A549 (cell line): Measurements from ENCODE around the gene PXDN. TPM values are rescaled to one million over a fixed set of nuclear protein-coding genes. Genes with fewer than 3 reads are reported as not detected.

ENCODE experiments used
- ATAC-seq, 2 experiments: fragments of 200-7000 bp in 1 of 2; fragments of >200 bp in 1 of 2; cut with Nextera tagmentation in 1 of 2; cut with Tn5 transposase in 1 of 2; 3 replicates each; pipeline versions ENCODE4 v1.8.0 to v1.9.1; 2018 to 2020; ENCODE audit warnings: mild to moderate bottlenecking in 1 of 2, moderate library complexity in 1 of 2
- CTCF ChIA-PET: fragments of 300-600 bp; sonication (Branson Sonifier 250); formaldehyde crosslinking; extraction: SDS; loops from one replicate; lab custom pipeline; 2021; ENCODE audit warnings: antibody characterized with exemption, inconsistent platforms; lab: Yijun Ruan, JAX
- POLR2A ChIA-PET: fragments of 350-600 bp; formaldehyde crosslinking; extraction: SDS; loops from one replicate; lab custom pipeline; 2021; ENCODE audit warnings: antibody characterized with exemption, inconsistent platforms; lab: Yijun Ruan, JAX
- DNase-seq, 2 experiments: peaks; one replicate each; pipeline versions ENCODE4 v3.0.0 to v3.0.0-alpha.2; 2011 to 2016; ENCODE audit warnings: low read depth in 1 of 2, low spot score in 1 of 2
- FAIRE-seq: peaks from 2 replicates; lab custom pipeline; 2011; peaks lifted over from hg19 to GRCh38; lab: Jason Lieb, UNC
- H3K27ac ChIP-seq, 2 experiments: fragments of >200 bp; sonication (Bioruptor Twin); formaldehyde crosslinking; 3 replicates each; pipeline ENCODE4 v1.5.1; 2016 to 2017
- H3K4me1 ChIP-seq: fragments of >200 bp; sonication (Bioruptor Twin); formaldehyde crosslinking; 3 replicates; pipeline ENCODE4 v1.6.1; 2016
- H3K4me2 ChIP-seq: fragments of >200 bp; sonication (Bioruptor Twin); formaldehyde crosslinking; 3 replicates; pipeline ENCODE4 v1.6.1; 2016
- H3K4me3 ChIP-seq: fragments of >200 bp; sonication (Bioruptor Twin); formaldehyde crosslinking; 3 replicates; pipeline ENCODE4 v1.5.1; 2016
- H3K9me3 ChIP-seq: fragments of >200 bp; sonication (Bioruptor Twin); formaldehyde crosslinking; 3 replicates; pipeline ENCODE4 v1.6.1; 2016
- BHLHE40 ChIP-seq: IDR thresholded peaks from 2 replicates; pipeline ENCODE4 v1.6.1; 2012; ENCODE audit warnings: low read depth, low read length, inconsistent platforms
- CBX2 ChIP-seq: fragments of 200-600 bp; sonication (generic); IDR thresholded peaks from 2 replicates; pipeline ENCODE4 v1.6.1; 2016; ENCODE audit warnings: low read depth, mild to moderate bottlenecking, borderline replicate concordance
- CBX8 ChIP-seq: fragments of 200-600 bp; sonication (generic); IDR thresholded peaks from 2 replicates; pipeline ENCODE4 v1.6.1; 2016
- CHD2 ChIP-seq: fragments of 150-350 bp; IDR thresholded peaks from 2 replicates; pipeline ENCODE4 v1.6.1; 2014; ENCODE audit warnings: low read length; ENCODE audit not compliant: partially characterized antibody
- EHMT2 ChIP-seq: fragments of 200-600 bp; sonication (generic); IDR thresholded peaks from 2 replicates; pipeline ENCODE4 v1.6.1; 2016; ENCODE audit warnings: antibody characterized with exemption, low read depth, mild to moderate bottlenecking, moderate library complexity
- FOSB ChIP-seq: fragments of 250-450 bp; sonication (Bioruptor Pico); IDR thresholded peaks from 2 replicates; pipeline ENCODE4 v1.5.0; 2020; ENCODE audit warnings: mild to moderate bottlenecking, moderate library complexity
- FOXS1 ChIP-seq: fragments of 250-450 bp; sonication (Bioruptor Pico); IDR thresholded peaks from 2 replicates; pipeline ENCODE4 v1.5.0; 2020; ENCODE audit warnings: mild to moderate bottlenecking, moderate library complexity
- HEYL ChIP-seq: fragments of 250-450 bp; sonication (Bioruptor Pico); IDR thresholded peaks from 2 replicates; pipeline ENCODE4 v1.8.0; 2021; ENCODE audit warnings: mild to moderate bottlenecking, moderate library complexity
- HOXA7 ChIP-seq: fragments of 250-450 bp; sonication (Bioruptor Pico); IDR thresholded peaks from 2 replicates; pipeline ENCODE4 v1.5.0; 2020; ENCODE audit warnings: mild to moderate bottlenecking, moderate library complexity
- HOXB5 ChIP-seq: fragments of 250-450 bp; sonication (Bioruptor Pico); IDR thresholded peaks from 2 replicates; pipeline ENCODE4 v1.5.0; 2020; ENCODE audit warnings: mild to moderate bottlenecking, moderate library complexity
- KDM1A ChIP-seq: fragments of 200-600 bp; sonication (generic); IDR thresholded peaks from 2 replicates; pipeline ENCODE4 v1.6.1; 2016; ENCODE audit warnings: low read depth, mild to moderate bottlenecking
- NPAS2 ChIP-seq: fragments of 250-450 bp; sonication (Bioruptor Pico); IDR thresholded peaks from 2 replicates; pipeline ENCODE4 v1.8.0; 2022; ENCODE audit warnings: mild to moderate bottlenecking, moderate library complexity, borderline replicate concordance
- POLR2A ChIP-seq: IDR thresholded peaks from 2 replicates; pipeline ENCODE4 v1.6.1; 2012; ENCODE audit warnings: mild to moderate bottlenecking, low read length
- POLR2AphosphoS2 ChIP-seq: conservative IDR thresholded peaks from 2 replicates; pipeline ENCODE4 v1.6.1; 2012; ENCODE audit warnings: low read length, improper control_type of control experiment, inconsistent platforms
- RCOR1 ChIP-seq: fragments of 150-350 bp; IDR thresholded peaks from 2 replicates; pipeline ENCODE4 v1.6.1; 2014; ENCODE audit warnings: antibody characterized with exemption, low read length, low read depth
- ZC3H11A ChIP-seq: fragments of 450-650 bp; IDR thresholded peaks from 2 replicates; pipeline ENCODE4 v1.6.1; 2014; ENCODE audit warnings: antibody characterized with exemption, mild to moderate bottlenecking
- ZSCAN20 ChIP-seq: fragments of 250-450 bp; sonication (Bioruptor Pico); IDR thresholded peaks from 2 replicates; pipeline ENCODE4 v1.8.0; 2022; ENCODE audit warnings: mild to moderate bottlenecking, moderate library complexity
- WGBS: methylation state at CpG from one replicate; pipeline ENCODE4 v1.1.6; 2017; ENCODE audit errors: missing lambda C conversion rate; 5-methylcytosine and 5-hydroxymethylcytosine counted together
- polyA plus RNA-seq, 4 experiments: library from polyadenylated mRNA; depleted of rRNA in 3 of 4; stranded (reverse); fragments of >200 nt; fragmentation: RNase III in 1 of 4; extraction: RNeasy Plus Mini Kit Qiagen cat#74134 plus additional on column Dnase treatment in 1 of 4; gene quantifications; 2 replicates in 3 of 4; 3 replicates in 1 of 4; pipeline ENCODE4 v1.2.3, GENCODE V29; 2011 to 2017
- TF ChIP-seq, protein P1 (sequence below): fragments of >200 bp; sonication (Bioruptor Twin); formaldehyde crosslinking; IDR thresholded peaks from 3 replicates; pipeline ENCODE4 v1.6.1; 2016
- TF ChIP-seq, protein P2 (sequence below): IDR thresholded peaks from 2 replicates; pipeline ENCODE4 v1.6.1; 2012
- TF ChIP-seq, protein P3 (sequence below): fragments of 150-350 bp; IDR thresholded peaks from 2 replicates; pipeline ENCODE4 v1.6.1; 2014; ENCODE audit warnings: low read depth, mild to moderate bottlenecking, low read length
- TF ChIP-seq, protein P4 (sequence below): fragments of >200 bp; sonication (Bioruptor Twin); formaldehyde crosslinking; IDR thresholded peaks from 3 replicates; pipeline ENCODE4 v1.5.1; 2016
- TF ChIP-seq, protein P5 (sequence below): IDR thresholded peaks from 2 replicates; pipeline ENCODE4 v1.6.1; 2012; ENCODE audit warnings: low read depth, borderline replicate concordance

The PXDN gene
- polyA plus RNA-seq, 2 of the 4 experiments (the other 2 are of a cell fraction) = 3.7 to 7.3 TPM

DNA sequence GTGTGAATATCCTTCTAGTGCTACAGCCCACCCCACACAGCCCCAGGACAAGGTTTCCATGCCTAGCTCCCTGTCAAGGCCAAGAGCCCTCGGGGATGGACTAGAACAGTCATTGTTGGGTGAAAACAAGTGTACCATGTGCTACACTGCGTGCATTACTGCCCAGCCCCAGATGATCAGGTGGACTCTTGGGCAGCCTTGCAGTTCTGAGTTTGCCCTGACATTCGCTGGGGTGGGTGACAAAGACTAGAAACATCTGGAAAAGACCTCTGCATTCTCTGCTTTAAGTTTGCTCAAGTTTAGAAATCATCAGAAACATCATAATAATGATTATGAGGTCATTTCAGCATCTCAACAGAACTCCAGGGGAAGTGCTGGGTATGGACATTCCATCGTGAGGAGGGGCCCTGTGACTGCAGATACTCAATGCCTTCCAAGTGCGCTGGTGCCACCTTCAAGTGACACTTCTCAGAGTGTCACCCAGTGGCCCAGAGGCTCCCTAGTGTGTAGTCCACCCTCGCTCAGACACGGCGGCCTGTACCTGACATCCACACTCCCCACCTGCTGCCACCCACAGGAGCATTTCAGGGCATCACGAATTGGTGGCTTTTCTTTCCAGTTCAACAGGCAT is 5.3 kb upstream of the PXDN start (continued):
- TF ChIP-seq, protein P1, sequence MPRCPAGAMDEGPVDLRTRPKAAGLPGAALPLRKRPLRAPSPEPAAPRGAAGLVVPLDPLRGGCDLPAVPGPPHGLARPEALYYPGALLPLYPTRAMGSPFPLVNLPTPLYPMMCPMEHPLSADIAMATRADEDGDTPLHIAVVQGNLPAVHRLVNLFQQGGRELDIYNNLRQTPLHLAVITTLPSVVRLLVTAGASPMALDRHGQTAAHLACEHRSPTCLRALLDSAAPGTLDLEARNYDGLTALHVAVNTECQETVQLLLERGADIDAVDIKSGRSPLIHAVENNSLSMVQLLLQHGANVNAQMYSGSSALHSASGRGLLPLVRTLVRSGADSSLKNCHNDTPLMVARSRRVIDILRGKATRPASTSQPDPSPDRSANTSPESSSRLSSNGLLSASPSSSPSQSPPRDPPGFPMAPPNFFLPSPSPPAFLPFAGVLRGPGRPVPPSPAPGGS = no peak
- TF ChIP-seq HOXA7 (CRISPR knock-in tag) = no peak
- no peak for TF ChIP-seq CHD2

DNA sequence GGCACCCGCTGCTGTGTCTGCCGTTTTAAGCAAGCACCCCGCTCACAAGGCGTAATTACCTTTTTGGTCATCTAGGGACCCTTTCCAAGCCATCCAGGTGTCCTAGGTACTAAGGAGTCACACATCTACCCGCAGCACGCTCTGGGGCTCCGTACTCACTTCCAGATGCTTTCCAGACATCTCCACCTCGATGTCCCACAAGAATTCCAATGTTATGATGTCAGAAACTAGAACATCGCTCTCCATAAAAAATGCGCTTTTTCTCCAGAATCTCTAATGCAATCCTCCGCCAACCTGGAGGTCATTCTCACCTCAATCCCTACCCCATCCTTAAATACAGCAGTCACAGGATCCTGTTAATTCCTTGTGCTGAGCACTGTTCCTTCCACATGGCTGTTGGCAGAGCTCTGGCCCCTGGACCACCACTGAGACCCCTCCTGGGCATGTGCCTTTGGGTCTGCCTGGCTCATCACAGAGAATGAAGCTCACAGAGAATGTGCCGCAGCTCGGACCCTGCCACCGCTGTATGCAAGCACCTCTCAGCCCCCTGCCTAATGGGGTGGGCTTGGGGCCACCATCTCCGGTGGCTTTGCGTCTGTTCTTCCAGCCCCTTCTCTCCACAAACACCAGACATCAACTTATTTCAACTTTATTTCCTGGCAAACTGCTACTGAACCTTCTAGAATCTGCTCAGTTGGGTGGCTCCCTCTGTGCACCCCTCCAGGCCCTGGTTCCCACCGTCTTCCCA is 4.6 kb upstream of the PXDN start:
- WGBS = 55% methylated on average over 17 of the region's 17 CpGs
- H3K9me3 ChIP-seq = no peaks in the 10 kb centered on the region
- CTCF ChIA-PET = interaction anchor here (1.0 to 3.0 kb wide), 9 partner anchors 9 to 198 kb away, joined by 3 to 15 read pairs (median 6); no protein-coding TSS in a partner anchor
- peaks cover 7% of the 10 kb centered on the region; the same call in 1 of the 3 replicates for H3K4me1 ChIP-seq
- no peak for DNase-seq
- H3K4me3 ChIP-seq = no peak overlapping the region
- H3K4me2 ChIP-seq = no peak overlapping the region
- no peak for TF ChIP-seq CBX2
- no peak for TF ChIP-seq NPAS2 (CRISPR knock-in tag)
- TF ChIP-seq FOXS1 (CRISPR knock-in tag) = no peak
- TF ChIP-seq, all 56 proteins: peak for 0
- POLR2A ChIA-PET = no interaction called here
- no peak for ATAC-seq
- no peak overlapping the region for H3K27ac ChIP-seq
- FAIRE-seq = no peak

DNA sequence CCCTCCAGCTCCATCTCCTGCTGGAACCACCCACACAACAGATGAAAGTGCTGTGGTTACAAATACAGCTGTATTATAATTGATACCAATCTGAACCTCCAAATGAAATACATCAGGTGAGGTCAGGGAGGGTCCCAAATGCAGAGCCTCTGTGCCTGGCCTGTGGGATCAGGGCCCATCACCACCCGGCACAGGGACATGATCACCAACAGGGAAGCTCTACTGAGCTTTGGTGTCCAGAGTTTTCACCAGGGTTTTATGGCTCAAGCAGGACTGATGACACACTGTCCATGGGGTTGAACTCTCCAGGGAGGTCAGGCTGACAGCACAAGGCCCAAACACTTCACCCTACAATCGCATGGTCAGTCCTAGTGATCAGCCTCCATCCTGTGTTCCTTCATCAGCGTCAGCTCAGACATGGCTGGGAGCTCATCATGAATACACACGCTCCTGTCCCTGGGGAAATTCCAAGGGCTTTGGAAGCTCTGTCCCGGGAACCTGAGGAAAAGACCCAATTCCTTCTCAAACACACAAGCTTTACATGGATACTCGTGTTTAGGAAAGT is 3.9 kb upstream of the PXDN start:
- WGBS = 32% methylated on average over 6 of the region's 6 CpGs
- CTCF ChIA-PET = interaction anchor here (0.8 to 1.8 kb wide), 10 partner anchors 10 to 197 kb away, joined by 3 to 6 read pairs (median 4); no protein-coding TSS in a partner anchor
- TF ChIP-seq, protein P2, sequence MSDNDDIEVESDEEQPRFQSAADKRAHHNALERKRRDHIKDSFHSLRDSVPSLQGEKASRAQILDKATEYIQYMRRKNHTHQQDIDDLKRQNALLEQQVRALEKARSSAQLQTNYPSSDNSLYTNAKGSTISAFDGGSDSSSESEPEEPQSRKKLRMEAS = no peak
- TF ChIP-seq, protein P3, sequence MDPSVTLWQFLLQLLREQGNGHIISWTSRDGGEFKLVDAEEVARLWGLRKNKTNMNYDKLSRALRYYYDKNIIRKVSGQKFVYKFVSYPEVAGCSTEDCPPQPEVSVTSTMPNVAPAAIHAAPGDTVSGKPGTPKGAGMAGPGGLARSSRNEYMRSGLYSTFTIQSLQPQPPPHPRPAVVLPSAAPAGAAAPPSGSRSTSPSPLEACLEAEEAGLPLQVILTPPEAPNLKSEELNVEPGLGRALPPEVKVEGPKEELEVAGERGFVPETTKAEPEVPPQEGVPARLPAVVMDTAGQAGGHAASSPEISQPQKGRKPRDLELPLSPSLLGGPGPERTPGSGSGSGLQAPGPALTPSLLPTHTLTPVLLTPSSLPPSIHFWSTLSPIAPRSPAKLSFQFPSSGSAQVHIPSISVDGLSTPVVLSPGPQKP = no peak
- TF ChIP-seq HOXB5 (CRISPR knock-in tag) (no peak), ZSCAN20 (CRISPR knock-in tag) (no peak)
- TF ChIP-seq, all 56 proteins: peak for 0
- DNase-seq (no peak), FAIRE-seq (no peak), ATAC-seq (no peak)
- no peak overlapping the region for H3K4me3 ChIP-seq
- no peak overlapping the region for H3K27ac ChIP-seq
- H3K4me1 ChIP-seq = peaks cover 11% of the 10 kb centered on the region; the same call in 1 of the 3 replicates
- POLR2A ChIA-PET = no interaction called here
- H3K9me3 ChIP-seq = no peaks in the 10 kb centered on the region
- H3K4me2 ChIP-seq = no peak overlapping the region

DNA sequence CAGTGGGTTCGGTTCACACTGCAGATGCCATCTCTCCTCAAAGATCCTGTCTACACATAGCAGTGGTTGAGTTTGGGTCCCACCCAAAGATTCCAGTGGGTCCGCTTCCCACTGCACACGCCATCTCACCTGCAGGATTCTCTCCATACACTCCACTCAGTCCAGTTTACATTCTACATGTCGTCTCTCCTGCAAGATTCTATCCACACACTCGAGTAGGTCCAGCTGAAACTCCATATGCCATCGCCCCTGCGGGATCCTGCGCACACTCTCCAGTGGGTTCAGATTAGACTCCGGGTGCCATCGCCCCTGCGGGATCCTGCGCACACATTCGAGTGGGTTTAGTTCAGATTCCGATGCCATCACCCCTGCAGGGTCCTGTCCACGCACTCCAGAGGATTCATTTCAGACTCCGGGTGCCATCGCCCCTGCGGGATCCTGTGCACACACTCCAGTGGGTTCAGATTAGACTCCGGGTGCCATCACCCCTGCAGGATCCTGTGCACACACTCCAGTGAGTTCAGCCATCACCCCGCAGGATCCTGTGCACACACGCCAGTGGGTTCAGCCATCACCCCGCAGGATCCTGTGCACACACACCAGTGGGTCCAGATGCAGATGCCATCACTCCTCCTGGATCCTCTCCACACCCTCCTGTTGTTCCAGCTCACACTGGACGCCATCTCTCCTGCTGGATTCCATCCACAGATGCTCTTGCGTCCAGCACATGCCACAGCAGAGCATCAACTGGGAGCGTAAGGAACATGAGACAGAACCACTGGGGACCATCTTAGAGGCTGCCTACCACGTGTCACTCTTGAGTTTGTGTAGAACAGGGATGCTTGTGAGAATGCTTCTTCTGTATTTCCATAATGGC is 3.0 kb upstream of the PXDN start:
- CTCF ChIA-PET = interaction anchor here (0.8 to 1.8 kb wide), 9 partner anchors 9 to 196 kb away, joined by 3 to 6 read pairs (median 5); no protein-coding TSS in a partner anchor
- no peak overlapping the region for H3K27ac ChIP-seq
- POLR2A ChIA-PET = no interaction called here
- TF ChIP-seq, protein P4, sequence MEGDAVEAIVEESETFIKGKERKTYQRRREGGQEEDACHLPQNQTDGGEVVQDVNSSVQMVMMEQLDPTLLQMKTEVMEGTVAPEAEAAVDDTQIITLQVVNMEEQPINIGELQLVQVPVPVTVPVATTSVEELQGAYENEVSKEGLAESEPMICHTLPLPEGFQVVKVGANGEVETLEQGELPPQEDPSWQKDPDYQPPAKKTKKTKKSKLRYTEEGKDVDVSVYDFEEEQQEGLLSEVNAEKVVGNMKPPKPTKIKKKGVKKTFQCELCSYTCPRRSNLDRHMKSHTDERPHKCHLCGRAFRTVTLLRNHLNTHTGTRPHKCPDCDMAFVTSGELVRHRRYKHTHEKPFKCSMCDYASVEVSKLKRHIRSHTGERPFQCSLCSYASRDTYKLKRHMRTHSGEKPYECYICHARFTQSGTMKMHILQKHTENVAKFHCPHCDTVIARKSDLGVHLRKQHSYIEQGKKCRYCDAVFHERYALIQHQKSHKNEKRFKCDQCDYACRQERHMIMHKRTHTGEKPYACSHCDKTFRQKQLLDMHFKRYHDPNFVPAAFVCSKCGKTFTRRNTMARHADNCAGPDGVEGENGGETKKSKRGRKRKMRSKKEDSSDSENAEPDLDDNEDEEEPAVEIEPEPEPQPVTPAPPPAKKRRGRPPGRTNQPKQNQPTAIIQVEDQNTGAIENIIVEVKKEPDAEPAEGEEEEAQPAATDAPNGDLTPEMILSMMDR = no peak
- TF ChIP-seq, protein P5, sequence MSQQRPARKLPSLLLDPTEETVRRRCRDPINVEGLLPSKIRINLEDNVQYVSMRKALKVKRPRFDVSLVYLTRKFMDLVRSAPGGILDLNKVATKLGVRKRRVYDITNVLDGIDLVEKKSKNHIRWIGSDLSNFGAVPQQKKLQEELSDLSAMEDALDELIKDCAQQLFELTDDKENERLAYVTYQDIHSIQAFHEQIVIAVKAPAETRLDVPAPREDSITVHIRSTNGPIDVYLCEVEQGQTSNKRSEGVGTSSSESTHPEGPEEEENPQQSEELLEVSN = no peak
- no peak for TF ChIP-seq ZC3H11A
- TF ChIP-seq NPAS2 (CRISPR knock-in tag) = no peak
- TF ChIP-seq HEYL (CRISPR knock-in tag) = no peak
- no peak for TF ChIP-seq POLR2A
- no peak for TF ChIP-seq KDM1A
- no peak for TF ChIP-seq BHLHE40
- TF ChIP-seq CBX8 = no peak
- no peak for TF ChIP-seq EHMT2
- TF ChIP-seq RCOR1 = no peak
- TF ChIP-seq HOXB5 (CRISPR knock-in tag) = no peak
- no peak for TF ChIP-seq FOSB
- TF ChIP-seq CBX2 = no peak
- no peak for TF ChIP-seq POLR2AphosphoS2

More for the DNA sequence above, 3.0 kb upstream of the PXDN start:
- FAIRE-seq (no peak), DNase-seq (no peak), ATAC-seq (no peak)
- Histone ChIP-seq H3K4me3 (no peak overlapping the region), H3K4me1 (peaks cover 11% of the 10 kb centered on the region; the same call in 1 of the 3 replicates), H3K9me3 (no peaks in the 10 kb centered on the region), H3K4me2 (no peak overlapping the region)
- WGBS = 34% methylated on average over 25 of the region's 26 CpGs
